HepG2 (cell line): Measurements from ENCODE around the gene MADCAM1. TPM values are rescaled to one million over a fixed set of nuclear protein-coding genes. Genes with fewer than 3 reads are reported as not detected.

Source experiments
- ATF5 ChIP-seq: sonication (generic); formaldehyde crosslinking; IDR thresholded peaks from 2 replicates; pipeline ENCODE4 v1.4.0; 2020; ENCODE audit warnings: mild to moderate bottlenecking, low read depth, missing genetic modification reagents
- ERF ChIP-seq: IDR thresholded peaks from 2 replicates; pipeline ENCODE4 v1.6.1; 2018; ENCODE audit warnings: missing biosample characterization, missing genetic modification reagents
- GLI4 ChIP-seq: sonication (generic); formaldehyde crosslinking; IDR thresholded peaks from 2 replicates; pipeline ENCODE4 v1.5.1; 2020; ENCODE audit warnings: missing genetic modification reagents, mild to moderate bottlenecking, moderate library complexity, borderline replicate concordance
- KAT8 ChIP-seq: IDR thresholded peaks from 2 replicates; pipeline ENCODE4 v1.6.1; 2016; ENCODE audit warnings: missing genetic modification reagents, missing compliant biosample characterization
- MXD3 ChIP-seq: IDR thresholded peaks from 2 replicates; pipeline ENCODE4 v1.6.1; 2016; ENCODE audit warnings: mild to moderate bottlenecking, missing biosample characterization, missing genetic modification reagents
- REST ChIP-seq, 2 experiments: IDR thresholded peaks; 2 replicates each; pipeline ENCODE4 v1.6.1; 2011 to 2012; ENCODE audit warnings: low read length in 2 of 2, borderline replicate concordance in 1 of 2, low read depth in 1 of 2, mild to moderate bottlenecking in 1 of 2, moderate library complexity in 1 of 2
- RXRB ChIP-seq: IDR thresholded peaks from 2 replicates; pipeline ENCODE4 v1.6.1; 2016; ENCODE audit warnings: borderline replicate concordance, missing genetic modification reagents, missing compliant biosample characterization
- STAG1 ChIP-seq: sonication (generic); formaldehyde crosslinking; IDR thresholded peaks from 2 replicates; pipeline ENCODE4 v1.4.0; 2020; ENCODE audit warnings: missing genetic modification reagents
- TFDP1 ChIP-seq: IDR thresholded peaks from 2 replicates; pipeline ENCODE4 v1.6.1; 2016; ENCODE audit warnings: missing compliant biosample characterization, missing genetic modification reagents, borderline replicate concordance
- TIGD3 ChIP-seq: sonication (generic); formaldehyde crosslinking; IDR thresholded peaks from 2 replicates; pipeline ENCODE4 v1.5.1; 2020; ENCODE audit warnings: mild to moderate bottlenecking, missing genetic modification reagents, borderline replicate concordance
- ZFAT ChIP-seq: sonication (generic); formaldehyde crosslinking; conservative IDR thresholded peaks from 2 replicates; pipeline ENCODE4 v1.8.1; 2023; ENCODE audit warnings: missing genetic modification reagents, inconsistent platforms
- ZNF24 ChIP-seq: fragments of 450-650 bp; IDR thresholded peaks from 2 replicates; pipeline ENCODE4 v1.6.1; 2017; ENCODE audit warnings: antibody characterized with exemption, mild to moderate bottlenecking
- ZNF563 ChIP-seq: sonication (generic); formaldehyde crosslinking; IDR thresholded peaks from 2 replicates; pipeline ENCODE4 v1.8.0; 2022; ENCODE audit warnings: mild to moderate bottlenecking, moderate library complexity, missing genetic modification reagents
- ZXDC ChIP-seq: sonication (generic); formaldehyde crosslinking; IDR thresholded peaks from 2 replicates; pipeline ENCODE4 v1.5.0; 2020; ENCODE audit warnings: mild to moderate bottlenecking, missing genetic modification reagents
- polyA plus RNA-seq, 8 experiments: library from polyadenylated mRNA; depleted of rRNA in 3 of 8; stranded (reverse) in 7 of 8; unstranded in 1 of 8; fragments of >200 nt; fragmentation: Illumina TruSeq in 4 of 8; extraction: Trizol in 4 of 8; gene quantifications; 2 replicates each; pipeline versions ENCODE4 v1.2.1 to v1.2.3, GENCODE V29; 2011 to 2016; ENCODE audit warnings: low read depth in 4 of 8, missing spikeins in 1 of 8, mixed read lengths in 1 of 8; ENCODE audit not compliant: insufficient read depth in 1 of 8
- total RNA-seq, 5 experiments: library from RNA; depleted of rRNA; stranded (reverse); fragments of >200 nt; fragmentation: Illumina TruSeq; extraction: Trizol; gene quantifications; 2 replicates each; pipeline ENCODE4 v1.2.3, GENCODE V29; 2016; ENCODE audit warnings: low read depth in 1 of 5

MADCAM1 gene
- total and polyA plus RNA-seq, 2 of the 13 experiments (the other 11 are each of a cell fraction or from before 2014, with no cell fraction given): 0.29 to 0.33 TPM

GRCh38 chr19:506404-507285 lies 10.4 kb downstream of the MADCAM1 start (continued):
- TF ChIP-seq REST (IDR thresholded peaks at IDR 0.05; ENCODE audit: borderline replicate concordance in 1 of 2, low read depth in 1 of 2, low read length in 2 of 2) (peak in 1 of 2 experiments; percentile 37; a peak in 1 of 4 replicates), ZFAT (CRISPR knock-in tag) (no peak), ERF (CRISPR knock-in tag) (peak; percentile 76; the same call in 1 of the 2 replicates), ZXDC (CRISPR knock-in tag) (no peak), ZNF24 (no peak), RXRB (CRISPR knock-in tag) (peak; percentile 77), KAT8 (peak; percentile 78; the same call in 1 of the 2 replicates), GLI4 (CRISPR knock-in tag) (no peak), MXD3 (peak; percentile 37; the same call in 1 of the 2 replicates), TIGD3 (CRISPR knock-in tag) (0 out of 2 replicates have a peak, but pooled peaks have one; percentile 52), ZNF563 (CRISPR knock-in tag) (no peak), ATF5 (no peak; the same call in 1 of the 2 replicates), TFDP1 (CRISPR knock-in tag) (peak; percentile 55; the same call in 1 of the 2 replicates), STAG1 (peak; percentile 78)
